G401.6 (cell line): ENCODE results near the gene RAB6A.
A peak's percentile ranks its signal among the peaks of the same experiment; 100 is the strongest.

ENCODE experiments used
- FAIRE-seq: peaks from 2 replicates; lab custom pipeline; 2012; peaks lifted over from hg19 to GRCh38; lab: Jason Lieb, UNC

RAB6A gene

DNA sequence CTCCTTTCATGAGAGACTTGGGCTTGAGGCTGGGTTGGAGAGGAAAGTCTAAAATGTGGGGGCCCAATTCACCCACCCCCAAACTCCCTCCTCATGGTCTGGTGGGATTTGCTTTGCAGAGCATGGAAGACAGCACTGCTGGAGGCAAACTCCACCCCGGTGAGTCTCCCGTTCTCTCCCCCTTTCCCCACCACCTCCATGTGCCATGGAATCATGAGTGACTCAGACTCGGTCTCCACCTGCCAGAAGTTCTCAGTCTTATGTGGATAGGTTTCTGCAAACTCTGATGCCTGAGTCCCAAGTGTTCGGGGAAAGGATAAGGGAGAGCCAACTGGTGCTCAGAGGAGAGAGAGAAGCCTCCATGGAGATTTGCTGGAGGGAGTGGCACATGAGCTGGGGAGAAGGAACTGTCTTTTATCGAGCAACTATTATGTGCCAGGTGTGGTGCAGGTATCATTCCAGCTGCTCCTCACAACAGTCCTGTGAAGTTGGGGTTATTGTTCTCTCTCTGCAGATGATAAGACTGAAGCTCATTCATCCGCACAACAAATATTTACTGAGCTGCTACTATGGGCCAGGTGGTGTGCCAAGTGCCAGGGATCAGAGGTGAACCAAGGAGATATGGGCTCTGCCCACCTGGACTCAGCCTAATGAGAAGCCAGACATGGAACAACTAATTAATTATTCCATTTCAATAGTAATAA lies 107.9 kb downstream of the RAB6A start:
- no peak for FAIRE-seq

DNA sequence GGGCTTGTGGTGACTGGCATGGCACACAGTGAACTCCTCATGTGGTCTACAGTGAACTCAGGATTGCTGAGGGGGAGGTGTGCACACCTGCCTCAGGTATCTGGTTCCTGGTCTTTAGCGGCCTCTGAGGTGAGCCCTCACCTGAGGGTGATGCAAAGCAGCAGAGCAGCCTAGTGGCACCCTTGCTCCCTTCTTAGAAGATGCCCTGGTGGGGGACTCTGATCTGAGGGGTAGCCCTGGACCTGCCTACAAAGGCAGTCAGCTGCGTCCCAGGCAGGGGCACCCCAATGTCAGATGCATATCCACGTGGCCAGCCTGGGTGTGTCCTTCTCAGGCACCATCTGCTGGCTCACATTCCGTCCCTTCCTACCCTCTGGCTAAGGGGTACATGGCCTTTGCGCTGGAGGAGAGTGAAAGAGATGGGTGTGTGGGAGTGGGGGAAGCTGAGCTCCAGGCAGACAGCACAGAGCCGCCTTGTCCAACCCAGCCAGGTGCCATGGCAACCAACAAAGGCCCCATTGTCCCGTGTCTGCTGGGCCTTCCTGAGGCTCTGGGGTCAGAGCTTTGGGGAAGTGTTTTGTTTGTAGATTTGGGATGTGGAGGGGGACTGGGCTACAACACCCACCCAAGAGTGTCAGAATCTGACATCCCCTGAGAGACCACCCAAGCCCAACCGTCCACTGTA lies 108.7 kb downstream of the RAB6A start:
- FAIRE-seq = no peak

- no peak for FAIRE-seq
These were observed 109.2 kb downstream of the RAB6A start for GRCh38 chr11:73651661-73652045.

DNA sequence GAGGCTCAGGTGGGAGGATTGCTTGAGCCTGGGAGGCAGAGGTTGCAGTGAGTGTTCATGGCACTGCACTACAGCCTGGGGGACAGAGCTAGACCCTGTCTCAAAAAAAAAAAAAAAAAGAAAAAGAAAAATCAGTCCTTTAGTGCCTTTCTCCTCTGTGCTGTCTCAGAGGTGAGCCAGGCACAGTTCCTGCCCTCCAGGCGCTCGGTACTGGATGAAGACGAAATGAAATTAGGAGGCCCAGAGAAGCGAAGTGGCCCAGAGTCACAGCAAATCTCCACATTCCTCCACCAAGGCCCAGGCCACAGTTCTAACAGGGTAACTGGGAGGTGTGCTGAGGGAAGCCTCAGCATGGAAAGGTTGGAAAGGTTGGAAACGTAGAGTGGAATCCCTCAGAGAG lies 109.6 kb downstream of the RAB6A start:
- FAIRE-seq = no peak

GRCh38 chr11:73650400-73650799 lies 110.5 kb downstream of the RAB6A start:
- no peak for FAIRE-seq

GRCh38 chr11:73649206-73649605 lies 111.7 kb downstream of the RAB6A start:
- FAIRE-seq = no peak

DNA sequence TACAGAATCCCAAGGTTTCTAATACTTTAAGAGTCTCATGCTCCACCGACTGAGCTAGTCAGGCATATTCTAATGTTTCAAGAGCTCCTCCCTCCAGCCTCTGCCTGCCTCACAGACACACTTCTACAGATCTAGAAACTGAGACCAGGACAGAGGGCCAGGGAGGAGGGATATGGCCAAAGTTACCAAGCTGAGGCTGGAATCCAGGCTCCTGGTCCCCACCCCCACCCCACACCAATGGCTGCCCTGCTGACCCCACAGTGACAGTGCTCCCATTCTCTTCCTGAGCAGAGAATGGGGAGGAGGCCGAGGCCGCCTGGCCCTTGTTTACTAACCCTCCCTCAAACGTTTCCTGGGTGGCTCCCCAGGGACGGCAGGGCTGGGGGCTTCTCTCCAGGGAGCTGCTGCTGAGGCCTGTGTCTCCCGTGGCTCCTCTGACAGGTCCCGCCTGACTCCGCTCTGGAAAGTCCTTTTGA lies 112.3 kb downstream of the RAB6A start:
- no peak for FAIRE-seq

DNA sequence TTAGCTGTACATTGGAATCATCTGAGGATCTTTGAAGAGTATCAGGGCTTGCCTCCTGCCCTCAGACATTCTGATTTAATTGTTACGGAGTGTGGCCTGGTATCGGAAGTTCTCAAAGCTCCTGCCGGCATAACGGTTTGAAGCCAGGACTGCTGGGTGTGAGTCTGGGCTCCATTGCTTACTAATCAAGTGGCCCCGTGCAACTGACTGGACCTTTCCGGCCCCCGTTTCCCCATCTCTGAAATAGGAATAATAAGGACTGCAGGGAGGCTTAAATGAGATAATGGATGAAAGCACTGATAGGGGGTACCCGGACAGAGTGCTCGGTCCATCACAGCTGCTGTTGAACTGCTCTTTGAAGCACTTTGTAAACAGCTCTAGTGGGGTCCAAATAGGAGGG lies 112.8 kb downstream of the RAB6A start:
- no peak for FAIRE-seq

GRCh38 chr11:73647459-73648100 lies 113.3 kb downstream of the RAB6A start:
- FAIRE-seq = no peak

- no peak for FAIRE-seq
These were observed 114.8 kb downstream of the RAB6A start, which contains the start of gene PLEKHB1 for GRCh38 chr11:73645972-73646631. TSS of gene PLEKHB1 (plus strand) at chr11:73646581. CDS start at chr11:73646609, 28 bp downstream.

DNA sequence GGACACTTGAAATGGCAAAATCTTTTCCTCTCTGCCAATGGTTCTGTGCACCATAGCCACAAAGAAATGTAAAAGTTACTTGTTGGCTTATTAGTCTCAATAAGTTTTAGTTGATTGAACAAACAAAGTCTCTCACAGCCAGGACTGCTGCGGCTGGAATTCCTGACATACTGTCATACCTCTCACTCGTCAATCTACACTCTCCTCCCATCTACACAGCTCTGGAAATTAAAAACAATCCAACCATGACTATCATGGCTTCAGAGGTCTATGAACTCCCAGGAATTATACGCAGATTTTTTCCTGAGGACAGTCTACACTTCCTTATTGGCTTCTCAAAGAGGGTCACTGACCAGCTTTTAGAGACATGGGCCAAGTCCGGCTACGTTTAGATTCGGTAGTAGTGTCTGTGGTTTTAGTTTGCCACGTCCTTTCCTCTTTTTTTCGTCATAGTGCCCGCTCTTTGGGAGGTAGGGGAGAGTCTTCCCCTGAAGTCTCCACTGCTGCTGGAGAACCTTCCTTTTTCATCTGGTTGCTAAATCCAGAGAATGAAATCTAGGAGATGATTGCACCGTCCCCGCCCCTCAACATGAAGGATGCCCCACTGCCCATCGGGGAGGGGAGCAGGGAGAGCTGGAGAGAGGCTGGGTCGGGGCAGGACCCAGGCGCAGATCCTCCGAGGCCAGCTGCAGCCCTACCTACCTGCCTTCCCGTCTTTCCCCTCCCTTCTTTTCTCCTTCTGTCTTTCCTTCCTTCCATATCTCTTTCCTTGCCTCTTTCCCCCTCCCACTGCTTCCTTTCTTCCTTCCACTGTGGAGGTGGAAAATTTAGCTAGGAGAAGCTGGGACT lies 115.5 kb downstream of the RAB6A start:
- FAIRE-seq = no peak

- no peak for FAIRE-seq
These were observed 119.2 kb downstream of the RAB6A start for GRCh38 chr11:73641668-73642067.

- FAIRE-seq = no peak
These were observed 120.3 kb downstream of the RAB6A start for GRCh38 chr11:73640592-73640991.

DNA sequence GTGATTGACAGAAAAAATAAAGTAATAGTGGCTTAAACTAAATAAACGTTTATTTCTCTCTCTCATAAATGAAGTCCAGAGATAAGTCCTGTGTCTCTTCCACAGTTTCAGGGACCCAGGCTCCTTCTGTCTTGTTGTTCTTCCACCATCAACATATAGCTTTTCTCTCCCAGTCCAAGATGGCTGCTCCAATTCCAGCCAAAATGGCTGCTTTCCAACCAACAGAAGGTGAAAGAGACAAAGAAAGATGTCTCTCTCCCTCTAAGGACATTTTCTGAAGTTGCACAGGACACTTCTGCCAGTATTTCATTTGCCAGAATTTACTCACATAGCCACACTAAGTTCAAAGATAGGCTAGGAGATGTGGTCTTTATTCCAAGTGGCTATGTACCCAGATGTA lies 123.9 kb downstream of the RAB6A start:
- FAIRE-seq = no peak

- no peak for FAIRE-seq
These were observed 124.6 kb downstream of the RAB6A start for GRCh38 chr11:73636249-73636648.

GRCh38 chr11:73635721-73636120 lies 125.2 kb downstream of the RAB6A start:
- FAIRE-seq = no peak

DNA sequence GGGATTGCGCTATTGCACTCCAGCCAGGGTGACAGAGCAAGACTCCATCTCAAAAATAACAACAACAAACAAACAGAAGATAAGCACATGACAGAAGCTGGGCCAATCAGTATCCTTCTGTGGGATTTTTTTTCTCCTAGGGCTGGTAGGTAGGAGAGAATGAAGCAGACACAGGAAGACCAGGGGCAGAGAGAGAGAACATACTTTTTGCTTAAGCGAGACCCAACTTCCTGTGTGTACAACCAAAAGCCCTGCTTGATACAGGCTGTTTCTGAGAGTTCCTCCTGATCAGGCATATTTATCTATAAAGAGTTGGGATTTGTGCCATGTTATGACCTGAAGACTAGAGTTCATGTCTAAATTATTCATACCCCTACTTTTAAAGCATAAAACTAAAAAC lies 126.9 kb downstream of the RAB6A start:
- FAIRE-seq = no peak

- FAIRE-seq = no peak
These were observed 127.9 kb downstream of the RAB6A start for GRCh38 chr11:73632996-73633395.

DNA sequence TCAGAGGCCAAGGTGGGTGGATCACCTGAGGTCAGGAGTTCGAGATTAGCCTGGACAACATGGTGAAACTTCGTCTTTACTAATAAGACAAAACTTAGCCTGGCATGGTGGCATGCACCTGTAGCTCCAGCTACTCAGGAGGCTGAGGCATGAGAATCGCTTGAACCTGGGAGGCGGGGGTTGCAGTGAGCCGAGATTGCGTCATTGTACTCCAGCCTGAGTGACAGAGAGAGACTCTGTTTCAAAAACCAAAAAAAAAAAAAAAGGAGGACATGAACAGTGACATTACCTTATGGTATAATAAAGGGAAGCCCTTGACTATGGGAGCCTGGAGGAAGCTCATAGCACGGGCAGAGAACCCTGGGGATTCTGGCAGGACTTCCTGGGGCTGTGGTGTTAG lies 131.0 kb downstream of the RAB6A start:
- FAIRE-seq = no peak

- FAIRE-seq = peak; percentile 84
These were observed 135.1 kb downstream of the RAB6A start for GRCh38 chr11:73625696-73626318.
